ENCODE measurements around the gene MVB12B.

DNA sequence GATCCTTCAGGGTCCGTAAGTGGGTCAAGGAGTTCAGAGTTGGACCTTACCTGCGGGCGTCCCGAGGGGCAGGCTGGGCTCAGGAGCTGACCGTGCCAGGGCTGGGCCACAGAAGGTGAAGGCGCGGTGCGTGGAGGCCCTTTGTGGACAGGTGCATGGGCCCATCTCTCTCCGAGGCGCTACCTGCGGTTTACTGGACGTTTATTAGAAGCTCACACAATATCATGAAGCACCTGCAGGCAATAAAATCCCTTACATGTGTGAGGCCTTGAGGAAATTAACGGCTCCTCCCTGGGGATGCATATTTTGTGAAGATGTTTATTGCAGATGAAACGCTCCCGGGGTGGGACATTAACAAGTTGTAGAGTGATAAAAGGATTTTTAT, 207.3 kb downstream of the MVB12B start:
- TF ChIP-seq, protein P1, sequence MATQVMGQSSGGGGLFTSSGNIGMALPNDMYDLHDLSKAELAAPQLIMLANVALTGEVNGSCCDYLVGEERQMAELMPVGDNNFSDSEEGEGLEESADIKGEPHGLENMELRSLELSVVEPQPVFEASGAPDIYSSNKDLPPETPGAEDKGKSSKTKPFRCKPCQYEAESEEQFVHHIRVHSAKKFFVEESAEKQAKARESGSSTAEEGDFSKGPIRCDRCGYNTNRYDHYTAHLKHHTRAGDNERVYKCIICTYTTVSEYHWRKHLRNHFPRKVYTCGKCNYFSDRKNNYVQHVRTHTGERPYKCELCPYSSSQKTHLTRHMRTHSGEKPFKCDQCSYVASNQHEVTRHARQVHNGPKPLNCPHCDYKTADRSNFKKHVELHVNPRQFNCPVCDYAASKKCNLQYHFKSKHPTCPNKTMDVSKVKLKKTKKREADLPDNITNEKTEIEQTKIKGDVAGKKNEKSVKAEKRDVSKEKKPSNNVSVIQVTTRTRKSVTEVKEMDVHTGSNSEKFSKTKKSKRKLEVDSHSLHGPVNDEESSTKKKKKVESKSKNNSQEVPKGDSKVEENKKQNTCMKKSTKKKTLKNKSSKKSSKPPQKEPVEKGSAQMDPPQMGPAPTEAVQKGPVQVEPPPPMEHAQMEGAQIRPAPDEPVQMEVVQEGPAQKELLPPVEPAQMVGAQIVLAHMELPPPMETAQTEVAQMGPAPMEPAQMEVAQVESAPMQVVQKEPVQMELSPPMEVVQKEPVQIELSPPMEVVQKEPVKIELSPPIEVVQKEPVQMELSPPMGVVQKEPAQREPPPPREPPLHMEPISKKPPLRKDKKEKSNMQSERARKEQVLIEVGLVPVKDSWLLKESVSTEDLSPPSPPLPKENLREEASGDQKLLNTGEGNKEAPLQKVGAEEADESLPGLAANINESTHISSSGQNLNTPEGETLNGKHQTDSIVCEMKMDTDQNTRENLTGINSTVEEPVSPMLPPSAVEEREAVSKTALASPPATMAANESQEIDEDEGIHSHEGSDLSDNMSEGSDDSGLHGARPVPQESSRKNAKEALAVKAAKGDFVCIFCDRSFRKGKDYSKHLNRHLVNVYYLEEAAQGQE (IDR thresholded peaks at IDR 0.05; ENCODE audit: insufficient replicate concordance, low read depth) = no peak
- TF ChIP-seq, protein P2, sequence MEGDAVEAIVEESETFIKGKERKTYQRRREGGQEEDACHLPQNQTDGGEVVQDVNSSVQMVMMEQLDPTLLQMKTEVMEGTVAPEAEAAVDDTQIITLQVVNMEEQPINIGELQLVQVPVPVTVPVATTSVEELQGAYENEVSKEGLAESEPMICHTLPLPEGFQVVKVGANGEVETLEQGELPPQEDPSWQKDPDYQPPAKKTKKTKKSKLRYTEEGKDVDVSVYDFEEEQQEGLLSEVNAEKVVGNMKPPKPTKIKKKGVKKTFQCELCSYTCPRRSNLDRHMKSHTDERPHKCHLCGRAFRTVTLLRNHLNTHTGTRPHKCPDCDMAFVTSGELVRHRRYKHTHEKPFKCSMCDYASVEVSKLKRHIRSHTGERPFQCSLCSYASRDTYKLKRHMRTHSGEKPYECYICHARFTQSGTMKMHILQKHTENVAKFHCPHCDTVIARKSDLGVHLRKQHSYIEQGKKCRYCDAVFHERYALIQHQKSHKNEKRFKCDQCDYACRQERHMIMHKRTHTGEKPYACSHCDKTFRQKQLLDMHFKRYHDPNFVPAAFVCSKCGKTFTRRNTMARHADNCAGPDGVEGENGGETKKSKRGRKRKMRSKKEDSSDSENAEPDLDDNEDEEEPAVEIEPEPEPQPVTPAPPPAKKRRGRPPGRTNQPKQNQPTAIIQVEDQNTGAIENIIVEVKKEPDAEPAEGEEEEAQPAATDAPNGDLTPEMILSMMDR (IDR thresholded peaks at IDR 0.05; ENCODE audit: insufficient read depth, low read length) = no peak
- TF ChIP-seq SPI1 (IDR thresholded peaks at IDR 0.05; ENCODE audit: borderline replicate concordance, low read depth) = no peak
